Measurements from ENCODE around the gene SZT2. TPM values are rescaled to one million over a fixed set of nuclear protein-coding genes. Genes with fewer than 3 reads are reported as not detected.

SZT2 gene
- total and polyA plus RNA-seq, 2 of the 13 experiments (the other 11 are each of a cell fraction or from before 2014, with no cell fraction given): 8.0 to 8.8 TPM

- no peak for TF ChIP-seq RNF219 (CRISPR knock-in tag; IDR thresholded peaks at IDR 0.05)
- no peak for TF ChIP-seq NCOA5 (CRISPR knock-in tag; IDR thresholded peaks at IDR 0.05)
- no peak for TF ChIP-seq ZNF816 (CRISPR knock-in tag; IDR thresholded peaks at IDR 0.05; ENCODE audit: borderline replicate concordance)
- TF ChIP-seq TCF7 (IDR thresholded peaks at IDR 0.05; ENCODE audit: low read depth): no peak
- no peak for TF ChIP-seq POLR2AphosphoS5 (IDR thresholded peaks at IDR 0.05; ENCODE audit: low read depth, low read length)
- TF ChIP-seq ZNF513 (CRISPR knock-in tag; conservative IDR thresholded peaks at IDR 0.05): no peak
- TF ChIP-seq FOXA3 (CRISPR knock-in tag; IDR thresholded peaks at IDR 0.05): no peak
- TF ChIP-seq BORCS8-MEF2B (CRISPR knock-in tag; IDR thresholded peaks at IDR 0.05): no peak
- TF ChIP-seq ZNF781 (CRISPR knock-in tag; IDR thresholded peaks at IDR 0.05; ENCODE audit: borderline replicate concordance, not compliant biosample characterization): no peak
- TF ChIP-seq XBP1 (CRISPR knock-in tag; IDR thresholded peaks at IDR 0.05): no peak
- no peak for TF ChIP-seq MYPOP (CRISPR knock-in tag; IDR thresholded peaks at IDR 0.05)
- TF ChIP-seq NFE2L1 (CRISPR knock-in tag; IDR thresholded peaks at IDR 0.05; ENCODE audit: borderline replicate concordance): no peak
- peak; percentile 51 for TF ChIP-seq NKX3-1 (CRISPR knock-in tag; IDR thresholded peaks at IDR 0.05)
- no peak for TF ChIP-seq ATF5 (CRISPR knock-in tag; IDR thresholded peaks at IDR 0.05; ENCODE audit: low read depth)
- TF ChIP-seq PLSCR1 (CRISPR knock-in tag; IDR thresholded peaks at IDR 0.05; ENCODE audit: borderline replicate concordance): no peak
- TF ChIP-seq ZNF720 (CRISPR knock-in tag; IDR thresholded peaks at IDR 0.05): no peak
- no peak for TF ChIP-seq ZNF451 (CRISPR knock-in tag; IDR thresholded peaks at IDR 0.05)
- no peak for TF ChIP-seq ZBTB3 (CRISPR knock-in tag; IDR thresholded peaks at IDR 0.05; ENCODE audit: borderline replicate concordance, low read depth)
- no peak for TF ChIP-seq ZSCAN12 (CRISPR knock-in tag; IDR thresholded peaks at IDR 0.05)
- no peak for TF ChIP-seq MAX (IDR thresholded peaks at IDR 0.05)
- no peak for TF ChIP-seq ZNF572 (CRISPR knock-in tag; IDR thresholded peaks at IDR 0.05)
- TF ChIP-seq ZNF784 (CRISPR knock-in tag; IDR thresholded peaks at IDR 0.05; ENCODE audit: borderline replicate concordance): no peak
- no peak for TF ChIP-seq RBM22 (optimal IDR thresholded peaks at IDR 0.05; ENCODE audit: low read length)
- TF ChIP-seq PHB2 (IDR thresholded peaks at IDR 0.05; ENCODE audit: partially characterized antibody): no peak
Observed at GRCh38 chr1:43358121-43358745, 31.5 kb upstream of the SZT2 start (continued).
